Lower leg skin (tissue), 4 donors: ENCODE results near the gene SLC6A3. TPM values are rescaled to one million over a fixed set of nuclear protein-coding genes. Genes with fewer than 3 reads are reported as not detected.

Experiments
- DNase-seq, 2 donors: peaks; one replicate each; pipeline ENCODE4 v3.0.0-alpha.2; 2019; ENCODE audit warnings: low spot score in 2 of 2
- H3K4me3 ChIP-seq: fragments of 200-600 bp; sonication (generic); 2 replicates; pipeline ENCODE4 v1.5.1; 2017; ENCODE audit warnings: mild to moderate bottlenecking, low read depth; ENCODE audit not compliant: poor library complexity, severe bottlenecking
- POLR2A ChIP-seq, 2 donors: fragments of 450-650 bp; IDR thresholded peaks; one replicate each; pipeline ENCODE4 v1.6.1; 2016 to 2017; ENCODE audit warnings: antibody characterized with exemption in 2 of 2, mild to moderate bottlenecking in 1 of 2, moderate library complexity in 1 of 2
- WGBS, 2 donors: methylation state at CpG; one replicate each; pipeline ENCODE4 v1.1.5; 2018; 5-methylcytosine and 5-hydroxymethylcytosine counted together
- intact Hi-C: fragments of 100-400 bp; cut with DNase I; formaldehyde crosslinking; loops from one replicate; pipeline ENCODE4 v1.15.0; 2023; ENCODE audit warnings: low total_unique reads
- total RNA-seq, 4 donors: library from RNA; depleted of rRNA; stranded (reverse); fragments of >200 nt; gene quantifications; one replicate each; pipeline ENCODE4 v1.1.0, GENCODE V29; 2016
- TF ChIP-seq, protein P1 (sequence below), 3 donors: fragments of 450-650 bp; IDR thresholded peaks; one replicate each; pipeline ENCODE4 v1.5.1; 2016; ENCODE audit warnings: antibody characterized with exemption in 3 of 3, mild to moderate bottlenecking in 3 of 3, moderate library complexity in 2 of 3

The SLC6A3 gene
- total RNA-seq, 4 donors from 2014 or later: not detected

DNA sequence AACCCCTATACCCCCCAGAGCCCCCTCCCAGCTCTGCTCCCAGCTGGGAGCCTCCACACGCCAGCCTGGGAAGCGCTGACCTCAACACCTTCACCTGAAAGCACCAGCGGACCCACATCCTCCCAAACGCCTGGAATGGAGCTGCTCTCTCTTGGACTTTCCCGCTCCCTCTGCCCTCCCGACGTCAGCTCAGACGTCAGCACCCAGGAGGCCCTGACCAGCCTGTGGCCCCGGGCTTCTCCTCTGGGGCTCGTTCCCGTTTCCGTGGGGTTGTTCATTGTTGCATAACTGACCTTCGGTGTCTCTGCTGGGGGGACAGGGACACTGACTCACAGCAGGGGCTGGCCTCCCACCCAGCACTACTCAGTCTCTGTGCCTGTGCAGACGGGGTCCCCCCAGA, 35.0 kb upstream of the SLC6A3 start:
- WGBS, 2 donors: 66% methylated on average over 14 of the region's 14 CpGs
- intact Hi-C loops: no loop called here
- TF ChIP-seq, protein P1, sequence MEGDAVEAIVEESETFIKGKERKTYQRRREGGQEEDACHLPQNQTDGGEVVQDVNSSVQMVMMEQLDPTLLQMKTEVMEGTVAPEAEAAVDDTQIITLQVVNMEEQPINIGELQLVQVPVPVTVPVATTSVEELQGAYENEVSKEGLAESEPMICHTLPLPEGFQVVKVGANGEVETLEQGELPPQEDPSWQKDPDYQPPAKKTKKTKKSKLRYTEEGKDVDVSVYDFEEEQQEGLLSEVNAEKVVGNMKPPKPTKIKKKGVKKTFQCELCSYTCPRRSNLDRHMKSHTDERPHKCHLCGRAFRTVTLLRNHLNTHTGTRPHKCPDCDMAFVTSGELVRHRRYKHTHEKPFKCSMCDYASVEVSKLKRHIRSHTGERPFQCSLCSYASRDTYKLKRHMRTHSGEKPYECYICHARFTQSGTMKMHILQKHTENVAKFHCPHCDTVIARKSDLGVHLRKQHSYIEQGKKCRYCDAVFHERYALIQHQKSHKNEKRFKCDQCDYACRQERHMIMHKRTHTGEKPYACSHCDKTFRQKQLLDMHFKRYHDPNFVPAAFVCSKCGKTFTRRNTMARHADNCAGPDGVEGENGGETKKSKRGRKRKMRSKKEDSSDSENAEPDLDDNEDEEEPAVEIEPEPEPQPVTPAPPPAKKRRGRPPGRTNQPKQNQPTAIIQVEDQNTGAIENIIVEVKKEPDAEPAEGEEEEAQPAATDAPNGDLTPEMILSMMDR (IDR thresholded peaks at IDR 0.05): no peak
- no peak for TF ChIP-seq POLR2A (IDR thresholded peaks at IDR 0.05)
- DNase-seq: no peak
- no peak overlapping the region for H3K4me3 ChIP-seq

DNA sequence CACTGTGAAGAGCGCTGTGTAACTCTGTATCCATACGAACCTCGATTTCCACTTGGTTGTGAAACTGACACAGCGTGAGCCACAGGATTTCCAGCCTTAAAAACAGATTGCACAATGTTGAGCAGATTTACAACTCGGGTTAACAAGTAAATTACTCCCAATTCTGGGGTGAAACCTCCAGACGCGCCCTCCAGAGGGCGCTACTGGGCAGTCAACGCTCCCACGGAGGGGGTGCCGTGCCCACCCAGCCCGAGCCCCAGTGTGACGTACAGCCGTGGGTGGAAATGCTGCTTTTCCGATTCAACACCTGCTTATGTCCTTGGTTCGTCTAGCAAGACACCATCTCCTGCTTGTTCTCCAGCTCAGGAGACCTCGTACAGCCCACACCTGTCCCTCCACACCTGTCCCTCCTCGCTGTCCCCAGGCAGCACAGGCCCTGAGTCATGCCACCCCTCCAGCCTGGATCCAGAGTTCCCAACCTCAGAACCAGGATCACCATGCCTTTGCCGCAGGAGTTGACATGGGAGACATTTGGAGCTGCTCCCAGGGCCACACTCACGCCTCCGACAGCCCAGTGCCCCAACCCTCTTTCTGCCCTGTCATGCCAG, 34.4 kb upstream of the SLC6A3 start:
- 54 to 62% methylated on average over 21 of the region's 21 CpGs for WGBS, 2 donors
- TF ChIP-seq POLR2A (IDR thresholded peaks at IDR 0.05): no peak
- TF ChIP-seq, protein P1 (IDR thresholded peaks at IDR 0.05): no peak
- intact Hi-C loops: no loop called here
- DNase-seq: peak in 1 of 2 donors; percentile 54
- H3K4me3 ChIP-seq: no peak overlapping the region

DNA sequence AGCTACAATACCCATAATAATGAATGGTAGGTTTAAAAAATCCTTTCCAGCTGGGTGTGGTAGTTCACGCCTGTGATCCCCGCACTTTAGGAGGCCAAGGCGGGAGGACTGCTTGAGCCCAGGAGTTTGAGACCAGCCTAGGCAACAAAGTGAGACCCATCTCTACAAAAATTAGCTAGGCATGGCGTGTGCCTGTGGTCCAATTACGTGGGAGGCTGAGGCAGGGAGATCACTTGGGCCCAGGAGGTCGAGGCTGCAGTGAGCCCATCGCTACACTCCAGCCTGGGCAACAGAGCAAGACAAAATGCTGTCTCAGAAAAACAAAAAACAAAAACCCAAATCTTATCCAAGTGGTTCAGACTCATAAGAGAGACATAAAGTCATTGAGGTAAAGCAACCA, 33.8 kb upstream of the SLC6A3 start:
- intact Hi-C loops: no loop called here
- no peak overlapping the region for H3K4me3 ChIP-seq
- no peak for DNase-seq
- TF ChIP-seq, protein P1 (IDR thresholded peaks at IDR 0.05): no peak
- TF ChIP-seq POLR2A (IDR thresholded peaks at IDR 0.05): no peak
- WGBS, 2 donors: 91 to 96% methylated on average over 7 of the region's 7 CpGs

DNA sequence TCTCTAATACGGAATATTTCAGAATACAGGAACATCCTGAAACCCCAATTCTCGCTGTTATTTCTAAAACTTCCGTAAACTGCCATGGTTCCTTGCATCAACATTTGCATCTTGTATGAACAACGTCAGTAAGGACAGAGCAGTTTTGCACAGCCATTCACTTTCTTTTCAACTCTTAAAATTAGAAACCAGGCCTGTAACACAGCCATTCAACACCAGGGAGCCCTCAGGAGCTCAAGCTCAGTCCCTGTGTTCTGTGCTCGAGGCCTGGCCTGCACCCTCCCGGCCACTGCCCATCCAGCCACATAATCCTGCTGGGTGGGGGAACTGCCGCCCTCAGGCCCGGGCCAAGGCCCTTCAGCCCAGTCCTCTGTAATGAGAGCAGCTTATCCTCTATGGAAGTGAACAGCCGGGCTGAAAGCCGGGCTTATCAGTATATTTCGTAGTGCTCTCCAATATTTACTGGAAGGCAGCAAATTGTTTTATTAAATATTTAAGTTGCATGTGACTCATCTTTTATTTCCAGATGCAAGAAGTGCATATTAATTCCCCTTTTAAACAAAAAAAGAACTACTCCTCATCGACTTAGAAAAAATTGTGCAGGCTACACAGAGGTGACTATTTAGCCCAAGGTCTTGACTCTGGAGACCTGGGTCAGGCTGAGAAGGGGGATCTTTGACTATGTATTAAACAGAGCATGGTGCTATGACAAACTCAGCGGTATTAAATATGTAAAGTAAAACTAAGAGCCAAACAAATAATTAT, 33.2 kb upstream of the SLC6A3 start:
- H3K4me3 ChIP-seq: no peak overlapping the region
- TF ChIP-seq, protein P1 (IDR thresholded peaks at IDR 0.05): no peak
- TF ChIP-seq POLR2A (IDR thresholded peaks at IDR 0.05): no peak
- 92 to 93% methylated on average over 13 of the region's 13 CpGs for WGBS, 2 donors
- intact Hi-C loops: no loop called here
- no peak for DNase-seq

DNA sequence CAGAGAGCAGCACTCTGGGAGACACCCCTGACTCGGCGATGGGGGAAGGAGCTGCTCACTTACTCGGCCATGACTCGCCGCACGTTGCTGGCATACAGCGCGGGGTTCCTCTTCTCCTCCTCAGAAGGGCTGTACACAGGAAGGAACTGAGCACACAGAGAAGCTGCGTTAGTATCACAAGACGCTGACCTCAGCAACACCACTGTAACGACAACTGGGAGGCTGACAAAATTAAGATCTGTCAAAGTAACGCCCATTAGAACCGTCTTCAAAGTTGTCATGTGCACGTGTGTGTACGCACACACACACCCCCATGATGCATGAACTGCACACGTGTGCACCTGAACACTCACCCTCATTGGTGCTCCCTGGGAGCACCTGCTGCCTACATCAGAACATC, 32.1 kb upstream of the SLC6A3 start:
- H3K4me3 ChIP-seq: no peak overlapping the region
- peak; percentile 72 to 91 for DNase-seq
- intact Hi-C loops: no loop called here
- no peak for TF ChIP-seq POLR2A (IDR thresholded peaks at IDR 0.05)
- TF ChIP-seq, protein P1 (IDR thresholded peaks at IDR 0.05): no peak
- WGBS, 2 donors: 79 to 84% methylated on average over 16 of the region's 16 CpGs
